Stimulated activated CD8-positive, alpha-beta memory T cell treated with anti-CD3 and anti-CD28 coated beads, Interleukin-12 subunit alpha, Interleukin-12 subunit beta, amount 100 ng/mL, for 1 hour (primary cell): ENCODE data around the gene PIP4P1.
"Not testable (repeated sequence)": the region's sequence is repeated elsewhere in the genome, so short reads cannot be mapped to it uniquely, and the experiment has no call there.

ENCODE experiments used
- DNase-seq: peaks from one replicate; pipeline ENCODE4 v3.0.0-alpha.2; 2020; ENCODE audit warnings: low read depth

Gene PIP4P1

DNA sequence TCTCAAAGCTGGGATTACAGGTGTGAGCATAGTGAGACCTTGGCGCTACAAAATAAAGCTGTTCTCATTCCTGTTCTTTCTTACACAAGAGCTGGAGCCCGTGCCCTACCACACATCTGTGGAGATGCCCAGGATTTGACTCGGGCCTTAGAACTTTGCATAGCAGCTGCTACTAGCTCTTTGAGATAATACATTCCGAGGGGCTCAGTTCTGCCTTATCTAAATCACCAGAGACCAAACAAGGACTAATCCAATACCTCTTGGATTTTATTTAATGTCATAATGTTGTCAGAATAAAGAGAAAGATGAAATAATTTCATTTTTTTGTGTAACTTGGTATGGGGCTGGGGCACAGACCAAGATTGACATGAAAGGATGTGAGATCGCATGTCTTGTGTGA lies 15.5 kb upstream of the PIP4P1 start:
- DNase-seq = no peak

- DNase-seq = no peak
Observed at GRCh38 chr14:20472536-20473169, 11.4 kb upstream of the PIP4P1 start.

DNA sequence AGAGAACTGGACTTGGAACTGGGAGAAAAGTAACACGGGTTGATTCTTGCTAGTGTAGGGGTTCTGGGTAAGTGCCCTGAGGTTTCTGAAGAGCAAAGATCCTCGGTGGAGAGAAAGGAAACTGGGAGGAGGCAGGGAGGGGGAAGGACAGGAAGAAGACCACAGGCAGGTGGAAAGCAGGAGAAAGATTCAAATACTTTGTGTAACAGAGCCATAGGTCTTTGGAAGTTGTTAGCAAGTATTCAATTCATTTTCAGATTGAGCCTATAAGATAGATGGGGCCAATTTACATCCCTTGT lies 9.3 kb upstream of the PIP4P1 start:
- DNase-seq = no peak

DNA sequence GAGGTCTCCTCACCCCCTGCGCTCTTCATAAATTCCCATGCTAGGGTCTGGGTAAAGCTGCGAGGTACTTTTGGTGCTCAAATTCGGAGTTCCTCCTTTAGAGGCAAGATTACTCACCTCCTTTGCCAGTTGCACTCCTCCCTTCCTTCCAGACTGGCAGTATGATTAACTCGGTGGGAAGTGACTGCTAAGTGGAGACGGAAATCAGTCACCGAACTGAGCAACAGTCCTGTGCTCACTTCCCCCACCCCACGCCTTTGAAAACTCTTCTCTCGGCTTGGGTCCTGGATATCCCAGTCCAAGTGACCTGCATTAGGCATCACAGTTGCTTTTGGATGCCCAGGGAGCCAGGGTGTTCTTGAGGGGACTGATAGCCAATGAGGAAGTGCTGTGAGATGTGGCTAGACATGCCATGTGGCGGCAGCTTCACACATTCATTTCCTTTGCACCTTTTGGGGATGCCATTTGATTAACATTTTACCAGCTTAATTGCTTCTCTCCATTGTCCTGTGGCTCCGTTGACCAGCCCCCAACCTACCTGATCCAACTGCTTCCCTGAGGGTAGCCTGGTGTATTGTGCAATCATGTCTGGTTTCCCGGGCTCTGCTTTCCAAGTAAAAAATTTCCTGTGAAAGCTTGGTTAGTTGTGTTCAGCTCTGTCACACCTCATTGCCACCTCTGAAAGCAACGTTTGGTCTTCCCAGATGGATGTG lies 8.8 kb upstream of the PIP4P1 start:
- DNase-seq = peak; percentile 33

DNA sequence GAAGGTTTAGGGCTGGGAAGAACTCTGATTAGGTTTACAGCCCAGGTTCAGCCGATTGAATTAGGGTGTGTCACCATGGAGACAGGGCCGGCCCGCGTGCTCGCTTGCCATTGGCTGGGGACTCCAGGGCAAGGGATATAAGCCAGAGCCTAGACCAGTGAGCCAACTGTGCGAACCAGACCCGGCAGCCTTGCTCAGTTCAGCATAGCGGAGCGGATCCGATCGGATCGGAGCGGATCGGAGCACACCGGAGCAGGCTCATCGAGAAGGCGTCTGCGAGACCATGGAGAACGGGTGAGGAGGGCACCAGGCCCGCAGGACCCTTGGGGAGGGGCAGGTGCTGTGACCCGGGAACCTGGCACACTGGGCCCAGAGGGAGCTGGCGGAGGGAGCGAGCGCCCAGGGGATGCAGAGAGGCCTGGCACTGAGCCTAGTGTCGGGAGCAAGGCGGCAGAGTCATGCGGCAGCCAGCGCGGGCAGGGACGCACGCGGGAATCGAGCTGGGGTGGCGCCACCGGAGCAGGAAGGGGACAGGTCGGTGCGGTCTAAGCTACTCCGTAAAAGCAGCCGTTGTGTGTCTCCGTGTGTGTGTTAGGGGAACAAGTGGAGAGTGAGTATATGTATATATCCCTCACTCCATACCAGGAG lies 8.1 kb upstream of the PIP4P1 start, which contains the start of gene PNP:
TSS of gene PNP (plus strand) at position 165 of the 648 bp plus-strand sequence. CDS start at position 284, 119 bp downstream.
- DNase-seq = peak; percentile 78

- no peak for DNase-seq
Observed at GRCh38 chr14:20468764-20469241, 7.6 kb upstream of the PIP4P1 start.

- DNase-seq = peak; percentile 18
Observed at GRCh38 chr14:20460458-20461224, 593 bp downstream of the PIP4P1 start.

DNA sequence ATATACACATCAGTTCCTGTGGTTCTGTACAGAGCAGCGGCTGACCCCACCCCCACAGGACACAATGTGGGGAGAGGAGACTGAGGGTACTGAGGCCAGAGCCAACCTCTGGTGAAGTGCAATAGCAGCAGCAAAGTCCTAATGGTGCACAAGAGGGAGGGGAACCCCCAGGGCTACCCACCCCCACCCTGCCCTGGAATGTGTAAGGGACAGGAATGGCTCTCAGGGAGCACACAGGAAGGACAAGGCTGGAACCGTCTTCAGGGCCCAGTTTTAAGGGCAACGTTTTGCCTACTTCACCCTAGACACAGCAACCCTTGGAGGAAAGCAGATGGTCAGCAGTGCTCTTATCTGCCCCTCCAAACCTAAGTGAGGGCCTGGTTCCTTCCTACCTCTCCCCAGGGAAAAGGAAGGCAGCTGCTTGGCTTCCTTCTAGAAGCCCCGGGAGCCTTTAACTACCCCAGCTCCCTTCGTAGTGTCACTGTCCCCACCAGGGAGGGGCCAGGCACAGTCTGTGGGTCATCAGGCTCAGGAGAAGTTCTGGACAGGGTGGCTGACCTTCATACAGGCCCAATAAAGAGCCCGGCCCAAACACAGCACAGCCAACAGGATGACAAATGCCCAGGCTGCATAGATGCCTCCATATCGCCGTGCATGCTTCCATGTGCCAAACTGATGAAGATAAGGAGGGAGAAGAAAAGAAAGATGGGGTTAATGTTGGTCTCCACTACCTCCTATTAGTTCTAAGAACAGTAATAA lies 3.0 kb downstream of the PIP4P1 start:
- DNase-seq = no peak

DNA sequence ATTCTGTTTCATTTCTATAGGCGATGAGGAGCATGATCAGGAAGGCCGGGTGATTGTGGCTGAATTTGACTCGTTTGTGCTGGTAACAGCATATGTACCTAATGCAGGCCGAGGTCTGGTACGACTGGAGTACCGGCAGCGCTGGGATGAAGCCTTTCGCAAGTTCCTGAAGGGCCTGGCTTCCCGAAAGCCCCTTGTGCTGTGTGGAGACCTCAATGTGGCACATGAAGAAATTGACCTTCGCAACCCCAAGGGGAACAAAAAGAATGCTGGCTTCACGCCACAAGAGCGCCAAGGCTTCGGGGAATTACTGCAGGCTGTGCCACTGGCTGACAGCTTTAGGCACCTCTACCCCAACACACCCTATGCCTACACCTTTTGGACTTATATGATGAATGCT lies 4.3 kb downstream of the PIP4P1 start:
- DNase-seq = no peak

- peak; percentile 8 for DNase-seq
Observed at GRCh38 chr14:20455355-20456300, 5.6 kb downstream of the PIP4P1 start.

DNA sequence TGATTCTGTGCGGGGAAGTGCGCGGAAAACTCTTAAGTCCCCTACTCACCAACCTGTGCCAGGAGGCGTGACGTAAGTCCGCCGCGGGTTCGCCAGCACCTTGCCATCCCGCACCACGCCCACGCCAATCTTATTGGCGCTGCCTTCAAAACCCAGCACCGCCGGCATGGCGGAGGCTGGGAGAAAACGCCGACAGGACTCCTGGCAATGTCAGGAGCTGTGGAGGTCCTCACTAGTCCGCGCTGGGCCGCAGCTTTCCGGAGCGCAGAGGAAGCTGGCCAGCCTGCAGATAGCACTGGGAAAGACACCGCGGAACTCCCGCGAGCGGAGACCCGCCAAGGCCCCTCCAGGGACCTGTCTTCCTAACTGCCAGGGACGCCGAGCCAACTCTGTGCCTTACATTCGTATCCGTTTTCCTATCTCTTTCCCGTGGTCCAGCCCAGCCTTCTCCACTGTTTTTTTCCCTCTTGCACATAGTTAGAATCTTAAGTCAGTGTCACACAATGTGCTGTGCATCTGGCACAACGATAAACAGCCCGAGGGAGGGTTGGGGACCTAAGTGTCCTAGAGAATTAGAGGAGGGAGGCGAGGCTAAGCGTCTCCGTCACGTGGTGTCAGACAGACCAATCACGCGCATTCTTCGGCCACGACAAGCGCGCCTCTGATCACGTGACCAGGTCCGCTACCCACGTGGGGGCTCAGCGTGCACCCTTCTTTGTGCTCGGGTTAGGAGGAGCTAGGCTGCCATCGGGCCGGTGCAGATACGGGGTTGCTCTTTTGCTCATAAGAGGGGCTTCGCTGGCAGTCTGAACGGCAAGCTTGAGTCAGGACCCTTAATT lies 6.5 kb downstream of the PIP4P1 start, which contains the start of the genes APEX1 and OSGEP:
TSS of gene APEX1 (plus strand) at position 711 of the 839 bp plus-strand sequence. CDS start 420 bp downstream, outside the sequence.
TSS of gene OSGEP (minus strand) at position 297 of the 839 bp plus-strand sequence. CDS start at position 168, 129 bp downstream.
- peak; percentile 97 for DNase-seq

DNA sequence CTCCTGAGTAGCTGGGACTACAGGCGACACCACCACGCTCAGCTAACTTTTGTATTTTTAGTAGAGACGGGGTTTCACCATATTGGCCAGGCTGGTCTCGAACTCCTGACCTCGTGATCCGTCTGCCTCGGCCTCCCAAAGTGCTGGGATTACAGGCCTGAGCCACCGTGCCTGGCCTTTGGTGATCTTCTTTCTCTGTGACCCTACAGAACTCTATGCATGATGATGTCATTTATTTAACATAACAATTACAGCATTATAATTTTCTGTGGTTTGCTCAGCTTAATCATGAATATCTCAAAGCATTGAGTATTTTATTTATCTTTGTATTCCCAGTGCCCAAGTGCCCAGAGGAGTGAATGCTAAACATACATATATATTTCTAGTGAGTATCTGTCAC lies 8.4 kb downstream of the PIP4P1 start:
- DNase-seq = not testable (repeated sequence)

DNA sequence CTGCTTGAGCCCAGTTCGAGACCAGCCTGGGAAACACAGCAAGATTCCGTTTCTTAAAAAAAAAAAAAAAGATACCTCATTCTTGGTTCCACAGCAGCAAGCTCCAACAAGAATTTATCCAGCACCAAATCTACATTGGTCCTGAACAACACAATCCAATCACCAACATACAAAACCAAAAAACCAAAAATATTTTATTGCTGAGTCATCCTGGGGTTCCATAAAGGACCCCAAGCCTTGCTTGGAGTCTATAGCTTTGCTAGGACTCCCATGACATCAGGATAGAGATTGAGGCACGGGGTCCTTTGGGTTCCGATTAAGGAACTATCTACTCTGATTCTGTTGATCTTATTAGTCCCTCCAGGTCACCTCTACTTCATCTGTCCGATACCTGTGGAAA lies 14.3 kb downstream of the PIP4P1 start:
- DNase-seq = no peak

GRCh38 chr14:20443650-20444049 lies 17.6 kb downstream of the PIP4P1 start:
- not testable (repeated sequence) for DNase-seq

GRCh38 chr14:20441461-20441860 lies 19.8 kb downstream of the PIP4P1 start:
- DNase-seq = no peak

DNA sequence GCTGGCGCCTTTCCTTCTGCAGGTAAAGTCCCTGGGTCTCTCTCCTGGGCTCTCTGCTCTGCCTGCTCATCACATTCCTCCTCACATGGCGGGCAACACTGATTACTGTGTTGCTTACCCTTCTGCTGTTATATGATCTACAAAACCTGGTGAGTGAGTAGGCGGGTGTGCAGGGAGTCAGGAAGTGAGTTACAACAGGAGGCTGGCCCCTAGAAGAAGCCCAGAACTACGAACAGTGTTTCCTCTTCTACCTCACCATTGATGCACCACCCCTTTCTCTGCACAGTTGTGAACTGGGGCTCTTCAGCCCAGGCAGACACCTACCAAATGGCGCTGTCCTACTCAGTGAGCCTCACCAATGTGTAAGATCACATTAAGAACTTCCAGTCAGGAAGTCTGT lies 20.4 kb downstream of the PIP4P1 start:
- peak; percentile 2 for DNase-seq

DNA sequence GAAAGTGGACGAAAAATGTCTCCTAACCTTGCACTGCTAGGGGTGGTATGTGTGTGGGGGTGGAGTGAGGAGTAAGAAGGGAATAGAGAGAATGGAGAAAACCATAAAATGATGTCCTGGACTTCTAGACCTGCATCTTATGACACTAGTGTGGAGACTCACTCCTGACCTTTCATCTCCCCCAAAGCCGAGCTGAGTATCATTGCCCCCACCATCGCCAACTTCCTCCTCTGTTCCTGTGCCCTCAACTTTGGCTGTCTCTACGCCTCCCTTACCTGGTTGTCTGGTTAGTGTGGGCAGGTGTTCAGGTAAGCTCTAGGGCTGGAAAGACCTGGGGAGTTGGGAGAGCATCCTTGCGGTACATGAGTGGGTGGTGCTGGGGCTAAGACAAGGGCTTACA lies 20.8 kb downstream of the PIP4P1 start:
- DNase-seq = no peak

DNA sequence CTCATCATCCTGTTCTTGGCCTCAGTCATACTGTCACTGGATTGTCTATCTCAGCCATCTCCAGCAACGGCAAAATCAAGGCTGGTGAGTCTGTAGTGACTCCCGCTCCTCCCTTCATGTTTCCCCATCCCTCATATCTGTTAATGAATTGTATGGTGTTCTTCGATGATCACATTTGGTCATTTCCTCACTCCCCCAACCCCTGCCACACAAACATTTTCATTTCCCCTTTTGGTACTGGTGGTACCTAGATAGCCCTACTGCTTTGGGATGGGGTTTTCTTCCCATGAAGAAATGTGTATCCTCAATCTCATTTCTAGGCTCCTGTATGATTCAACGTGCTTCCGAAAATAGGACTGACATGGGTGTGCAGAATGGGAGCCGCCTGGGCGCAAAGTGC lies 22.6 kb downstream of the PIP4P1 start:
- DNase-seq = no peak

GRCh38 chr14:20436363-20436755 lies 24.9 kb downstream of the PIP4P1 start:
- DNase-seq = no peak
